ENCODE results near the gene SLC34A2.
"Not testable (repeated sequence)": the region's sequence is repeated elsewhere in the genome, so short reads cannot be mapped to it uniquely, and the experiment has no call there.

SLC34A2 gene

DNA sequence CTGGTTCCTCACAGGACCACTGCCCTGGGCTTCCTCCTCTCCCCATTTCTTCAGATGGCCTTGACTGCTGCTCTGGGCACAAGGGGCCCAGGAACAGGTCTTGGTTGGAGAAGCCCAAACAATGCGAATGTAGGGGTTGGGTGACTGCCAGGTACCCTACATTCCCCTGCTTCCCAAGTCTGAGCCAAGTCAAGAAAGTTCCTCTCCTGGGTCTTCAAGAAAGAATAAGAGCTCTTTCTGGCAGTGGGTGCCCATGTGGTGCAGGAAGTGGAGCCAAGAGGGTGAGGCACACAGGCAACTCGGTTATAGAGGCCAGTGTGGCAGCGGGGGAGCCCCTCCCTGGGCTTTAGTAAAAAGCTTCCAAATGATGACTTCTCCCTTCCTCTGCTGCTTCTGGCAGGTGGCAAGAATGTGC lies 2.7 kb downstream of the SLC34A2 start:
- FAIRE-seq, result no peak
- no peak for DNase-seq (ENCODE audit: insufficient read length, low spot score)

DNA sequence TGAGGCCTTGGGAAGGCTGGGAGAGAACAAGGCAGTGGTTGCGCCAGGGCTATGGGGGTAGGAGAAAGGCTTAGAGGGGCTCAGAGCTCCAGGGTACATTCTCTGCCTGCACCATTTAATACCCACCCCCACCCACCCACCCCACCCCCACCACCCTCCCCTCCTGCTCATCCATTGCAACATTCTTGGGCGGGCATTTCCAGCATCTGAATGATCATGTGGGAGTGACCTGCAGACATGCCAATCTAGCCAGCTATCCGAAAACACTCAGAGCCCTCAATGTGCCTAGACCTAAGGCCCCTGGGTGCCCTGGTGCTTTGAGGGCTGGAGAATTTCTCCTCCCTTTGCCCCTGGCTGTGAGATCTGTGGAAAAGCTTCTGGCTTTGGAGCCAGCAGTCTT lies 3.1 kb downstream of the SLC34A2 start:
- FAIRE-seq (no peak), DNase-seq (ENCODE audit: insufficient read length, low spot score) (no peak)

DNA sequence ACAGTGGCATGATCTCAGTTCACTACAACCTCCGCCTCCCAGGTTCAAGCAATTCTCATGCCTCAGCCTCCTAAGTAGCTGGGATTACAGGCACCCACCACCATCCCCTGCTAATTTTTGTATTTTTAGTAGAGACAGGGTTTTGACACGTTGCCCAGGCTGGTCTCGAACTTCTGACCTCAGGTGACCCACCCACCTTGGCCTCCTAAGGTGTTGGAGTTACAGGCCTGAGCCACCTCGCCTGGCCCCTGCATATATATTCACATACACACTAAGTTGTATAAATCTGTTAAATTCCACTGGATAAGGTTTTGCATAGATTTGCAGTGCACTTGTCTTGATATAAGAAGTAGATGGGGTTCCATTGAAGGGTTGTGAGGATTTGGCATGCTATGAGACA lies 5.8 kb downstream of the SLC34A2 start:
- DNase-seq (ENCODE audit: insufficient read length, low spot score); FAIRE-seq: not testable (repeated sequence)

DNA sequence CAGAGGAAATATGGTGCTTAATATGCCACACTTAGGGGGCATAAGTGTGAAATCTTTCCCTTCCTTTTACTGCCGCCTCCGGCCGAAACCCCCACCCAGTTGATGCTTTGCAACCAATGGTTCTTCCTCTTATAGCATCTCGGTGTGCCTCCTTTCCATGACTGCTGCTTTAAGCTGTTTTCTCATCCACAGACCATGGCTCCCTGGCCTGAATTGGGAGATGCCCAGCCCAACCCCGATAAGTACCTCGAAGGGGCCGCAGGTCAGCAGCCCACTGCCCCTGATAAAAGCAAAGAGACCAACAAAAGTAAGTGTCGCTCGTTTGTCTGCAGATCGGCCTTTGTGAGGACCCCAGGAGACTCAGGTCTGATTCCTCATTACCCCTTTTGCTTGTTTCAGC lies 6.7 kb downstream of the SLC34A2 start:
- DNase-seq (ENCODE audit: insufficient read length, low spot score), result no peak
- no peak for FAIRE-seq

DNA sequence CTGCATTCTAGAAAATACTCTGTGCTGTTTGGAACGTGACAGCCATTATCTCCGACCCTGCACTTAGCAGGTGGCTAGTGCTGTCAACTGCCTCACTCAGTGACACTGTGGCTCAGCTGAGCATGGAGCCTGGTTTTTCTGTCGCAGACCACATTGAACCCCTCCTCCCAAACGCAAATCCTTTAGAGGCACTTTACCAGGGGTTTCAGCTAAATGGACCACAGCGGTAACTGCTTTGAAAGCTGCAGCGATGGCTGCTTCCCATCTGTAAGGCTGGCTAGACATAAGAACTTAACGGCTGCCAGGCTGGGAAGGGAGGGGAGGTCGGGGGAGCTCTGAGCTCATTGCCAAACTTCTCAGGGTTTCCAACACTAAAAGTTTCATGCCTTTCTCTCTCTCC lies 8.1 kb downstream of the SLC34A2 start:
- DNase-seq (ENCODE audit: insufficient read length, low spot score) (no peak), FAIRE-seq (no peak)

DNA sequence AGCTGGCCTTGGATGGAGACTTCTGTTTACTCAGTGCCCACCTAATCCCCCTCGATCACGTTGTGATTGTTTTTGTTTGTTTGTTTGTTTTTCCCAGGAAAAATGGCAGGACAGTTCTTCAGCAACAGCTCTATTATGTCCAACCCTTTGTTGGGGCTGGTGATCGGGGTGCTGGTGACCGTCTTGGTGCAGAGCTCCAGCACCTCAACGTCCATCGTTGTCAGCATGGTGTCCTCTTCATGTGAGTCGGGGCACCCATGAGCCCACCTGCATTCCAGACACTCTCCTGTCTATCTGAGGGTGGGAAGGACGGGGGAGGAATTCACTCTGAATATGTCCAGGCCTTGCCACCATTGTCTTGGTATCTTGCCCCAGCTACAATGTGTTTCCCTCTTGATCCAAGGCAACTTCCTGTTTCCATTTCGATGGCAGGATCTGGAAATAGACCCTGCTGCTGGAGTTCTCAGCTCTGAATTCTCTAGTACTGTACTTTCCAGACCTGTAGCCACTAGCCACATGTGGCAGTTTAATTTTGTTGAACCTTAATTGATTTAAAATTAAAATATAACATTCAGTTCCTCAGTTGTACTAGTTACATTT lies 10.5 kb downstream of the SLC34A2 start:
- FAIRE-seq (no peak), DNase-seq (ENCODE audit: insufficient read length, low spot score) (no peak)

DNA sequence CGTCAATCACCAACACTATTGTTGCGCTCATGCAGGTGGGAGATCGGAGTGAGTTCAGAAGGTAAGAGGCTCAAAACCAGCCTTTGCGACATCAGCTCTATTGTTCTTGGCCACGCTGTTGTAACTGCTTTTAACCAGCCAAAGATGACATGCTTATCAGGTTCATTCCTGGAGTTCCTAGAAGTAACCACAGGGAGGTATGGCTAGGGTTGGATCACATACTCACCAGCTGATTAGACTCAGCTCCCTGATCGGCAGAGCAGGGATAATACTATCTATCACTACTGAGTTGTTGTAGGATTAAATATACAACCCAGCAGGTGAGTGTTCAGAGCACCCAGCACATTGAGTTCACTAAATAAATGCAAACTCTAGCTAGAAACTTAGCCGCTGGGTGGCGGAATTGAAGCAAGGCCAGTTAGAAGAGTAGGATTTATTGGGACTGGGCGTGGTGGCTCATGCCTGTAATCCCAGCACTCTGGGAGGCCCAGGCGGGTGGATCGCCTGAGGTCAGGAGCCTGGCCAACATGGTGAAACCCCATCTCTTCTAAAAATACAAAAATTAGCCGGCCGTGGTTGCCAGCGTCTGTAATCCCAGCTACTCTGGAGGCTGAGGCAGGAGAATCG lies 12.4 kb downstream of the SLC34A2 start:
- FAIRE-seq (no peak), DNase-seq (ENCODE audit: insufficient read length, low spot score) (no peak)

DNA sequence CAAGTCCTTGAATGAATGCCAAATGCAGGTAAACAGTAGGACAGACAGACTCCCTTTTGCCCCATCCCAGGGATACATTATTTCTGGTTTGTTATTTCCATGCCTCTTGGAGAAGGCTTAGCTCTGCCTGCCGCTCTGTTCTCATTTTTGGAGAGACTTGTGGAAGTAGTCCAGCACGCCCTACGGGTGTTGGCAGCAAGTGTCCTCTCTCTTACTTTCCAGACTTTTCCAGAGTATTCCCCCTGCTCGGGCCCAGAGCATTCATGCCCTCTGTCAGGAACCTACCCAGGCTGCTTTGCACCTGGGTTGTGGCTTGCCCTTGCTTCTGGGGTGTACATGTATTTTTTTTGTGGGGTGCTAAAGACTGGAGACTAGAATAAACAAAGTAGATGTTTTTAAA lies 15.3 kb downstream of the SLC34A2 start:
- DNase-seq (ENCODE audit: insufficient read length, low spot score) (no peak), FAIRE-seq (no peak)

DNA sequence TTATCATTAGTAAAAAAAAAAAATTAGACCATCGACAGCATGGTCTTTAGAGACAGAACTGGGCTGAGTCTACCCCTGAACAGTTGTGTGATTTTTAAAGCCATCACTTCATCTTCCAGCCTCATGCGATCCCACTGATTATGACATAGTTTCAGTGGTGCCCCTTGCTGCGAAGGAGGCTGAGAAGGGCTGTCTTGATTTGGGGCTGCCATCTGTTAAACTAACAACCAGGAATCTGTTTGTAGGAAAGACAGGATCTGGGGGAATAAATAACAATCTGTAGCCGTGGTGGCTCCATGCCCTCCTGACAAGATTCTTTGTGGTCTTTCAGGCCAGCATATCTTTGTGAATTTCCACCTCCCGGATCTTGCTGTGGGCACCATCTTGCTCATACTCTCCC lies 17.1 kb downstream of the SLC34A2 start:
- no peak for FAIRE-seq
- no peak for DNase-seq (ENCODE audit: insufficient read length, low spot score)

DNA sequence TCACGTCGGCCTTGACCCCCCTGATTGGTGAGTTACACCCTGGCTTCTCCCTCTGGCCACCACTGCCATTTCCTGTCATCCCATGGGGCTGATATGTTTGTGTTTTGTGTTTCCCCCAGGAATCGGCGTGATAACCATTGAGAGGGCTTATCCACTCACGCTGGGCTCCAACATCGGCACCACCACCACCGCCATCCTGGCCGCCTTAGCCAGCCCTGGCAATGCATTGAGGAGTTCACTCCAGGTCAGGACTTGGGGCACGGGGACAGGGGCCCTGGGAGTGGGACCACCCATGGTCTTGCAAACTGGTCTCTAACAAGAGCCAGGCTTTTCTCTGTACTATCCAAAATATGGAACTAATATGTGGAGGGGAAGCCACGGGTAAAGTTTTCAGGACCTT lies 18.7 kb downstream of the SLC34A2 start:
- no peak for DNase-seq (ENCODE audit: insufficient read length, low spot score)
- FAIRE-seq, result no peak

DNA sequence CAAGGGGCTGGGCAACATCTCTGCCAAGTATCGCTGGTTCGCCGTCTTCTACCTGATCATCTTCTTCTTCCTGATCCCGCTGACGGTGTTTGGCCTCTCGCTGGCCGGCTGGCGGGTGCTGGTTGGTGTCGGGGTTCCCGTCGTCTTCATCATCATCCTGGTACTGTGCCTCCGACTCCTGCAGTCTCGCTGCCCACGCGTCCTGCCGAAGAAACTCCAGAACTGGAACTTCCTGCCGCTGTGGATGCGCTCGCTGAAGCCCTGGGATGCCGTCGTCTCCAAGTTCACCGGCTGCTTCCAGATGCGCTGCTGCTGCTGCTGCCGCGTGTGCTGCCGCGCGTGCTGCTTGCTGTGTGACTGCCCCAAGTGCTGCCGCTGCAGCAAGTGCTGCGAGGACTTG lies 20.6 kb downstream of the SLC34A2 start:
- no peak for FAIRE-seq
- DNase-seq (ENCODE audit: insufficient read length, low spot score), result no peak

DNA sequence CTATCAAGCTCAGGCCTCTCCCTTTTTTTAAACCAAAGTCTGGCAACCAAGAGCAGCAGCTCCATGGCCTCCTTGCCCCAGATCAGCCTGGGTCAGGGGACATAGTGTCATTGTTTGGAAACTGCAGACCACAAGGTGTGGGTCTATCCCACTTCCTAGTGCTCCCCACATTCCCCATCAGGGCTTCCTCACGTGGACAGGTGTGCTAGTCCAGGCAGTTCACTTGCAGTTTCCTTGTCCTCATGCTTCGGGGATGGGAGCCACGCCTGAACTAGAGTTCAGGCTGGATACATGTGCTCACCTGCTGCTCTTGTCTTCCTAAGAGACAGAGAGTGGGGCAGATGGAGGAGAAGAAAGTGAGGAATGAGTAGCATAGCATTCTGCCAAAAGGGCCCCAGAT lies 21.5 kb downstream of the SLC34A2 start:
- DNase-seq (ENCODE audit: insufficient read length, low spot score), result no peak
- FAIRE-seq, result no peak

DNA sequence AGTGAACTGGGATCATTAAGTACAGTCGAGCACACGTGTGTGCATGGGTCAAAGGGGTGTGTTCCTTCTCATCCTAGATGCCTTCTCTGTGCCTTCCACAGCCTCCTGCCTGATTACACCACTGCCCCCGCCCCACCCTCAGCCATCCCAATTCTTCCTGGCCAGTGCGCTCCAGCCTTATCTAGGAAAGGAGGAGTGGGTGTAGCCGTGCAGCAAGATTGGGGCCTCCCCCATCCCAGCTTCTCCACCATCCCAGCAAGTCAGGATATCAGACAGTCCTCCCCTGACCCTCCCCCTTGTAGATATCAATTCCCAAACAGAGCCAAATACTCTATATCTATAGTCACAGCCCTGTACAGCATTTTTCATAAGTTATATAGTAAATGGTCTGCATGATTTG lies 22.3 kb downstream of the SLC34A2 start:
- FAIRE-seq (no peak), DNase-seq (ENCODE audit: insufficient read length, low spot score) (no peak)

DNA sequence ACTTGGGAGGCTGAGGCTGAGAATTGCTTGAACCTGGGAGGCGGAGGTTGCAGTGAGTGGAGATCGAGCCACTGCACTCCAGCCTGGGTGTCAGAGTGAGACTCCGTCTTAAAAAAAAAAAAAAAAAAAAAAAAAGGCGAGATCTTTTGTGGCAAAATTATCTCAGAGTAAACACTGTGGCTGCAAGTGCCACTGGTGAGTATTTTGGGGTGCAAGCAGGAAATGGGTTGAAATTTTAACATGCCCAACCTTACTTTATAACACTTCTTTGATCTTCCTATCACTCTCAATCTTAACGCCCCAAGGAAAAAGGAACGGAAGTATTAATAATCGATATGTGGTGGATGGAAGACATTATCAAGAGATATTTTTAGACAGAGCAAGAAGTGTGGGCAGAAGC lies 32.1 kb downstream of the SLC34A2 start:
- no peak for FAIRE-seq
- DNase-seq (ENCODE audit: insufficient read length, low spot score), result no peak

DNA sequence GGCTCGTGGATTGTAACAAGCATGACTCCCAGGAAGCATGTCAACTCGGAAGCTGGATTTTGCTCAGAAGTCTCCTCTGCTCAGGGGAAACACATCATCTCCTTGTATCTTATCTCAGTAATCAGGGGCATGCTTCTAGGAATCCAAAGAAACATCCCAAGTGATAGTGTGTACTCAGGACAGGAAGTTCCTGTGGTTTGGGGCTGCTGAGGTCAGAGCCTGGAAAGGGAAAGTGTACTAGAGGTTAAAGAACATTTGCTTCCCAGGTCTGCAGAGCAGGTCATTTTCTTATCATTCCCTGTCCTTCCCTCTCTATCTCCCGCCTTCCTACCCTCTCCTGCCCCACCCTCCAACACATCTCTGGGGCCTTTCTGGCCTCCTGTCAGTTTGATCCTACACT lies 38.8 kb downstream of the SLC34A2 start:
- no peak for FAIRE-seq
- no peak for DNase-seq (ENCODE audit: insufficient read length, low spot score)

DNA sequence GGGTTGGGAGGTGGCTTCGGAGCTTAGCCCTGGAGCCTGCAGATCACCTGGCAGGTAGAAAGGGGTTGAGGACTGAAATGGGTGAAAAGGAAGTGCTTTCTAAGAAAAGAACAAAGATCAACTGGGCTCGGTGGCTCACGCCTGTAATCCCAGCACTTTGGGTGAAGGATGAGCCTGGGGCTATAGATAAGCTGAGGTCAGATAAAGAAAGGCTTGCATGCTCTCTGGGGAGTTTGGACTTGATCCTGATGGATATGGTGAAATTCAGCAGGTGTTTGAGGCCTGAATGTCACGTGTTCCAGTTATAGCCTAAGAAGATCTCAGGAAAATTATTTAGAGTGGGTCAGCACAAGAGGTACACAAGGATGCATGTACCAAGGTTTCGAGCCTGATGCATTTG lies 40.8 kb downstream of the SLC34A2 start:
- FAIRE-seq, result no peak
- DNase-seq (ENCODE audit: insufficient read length, low spot score), result no peak

DNA sequence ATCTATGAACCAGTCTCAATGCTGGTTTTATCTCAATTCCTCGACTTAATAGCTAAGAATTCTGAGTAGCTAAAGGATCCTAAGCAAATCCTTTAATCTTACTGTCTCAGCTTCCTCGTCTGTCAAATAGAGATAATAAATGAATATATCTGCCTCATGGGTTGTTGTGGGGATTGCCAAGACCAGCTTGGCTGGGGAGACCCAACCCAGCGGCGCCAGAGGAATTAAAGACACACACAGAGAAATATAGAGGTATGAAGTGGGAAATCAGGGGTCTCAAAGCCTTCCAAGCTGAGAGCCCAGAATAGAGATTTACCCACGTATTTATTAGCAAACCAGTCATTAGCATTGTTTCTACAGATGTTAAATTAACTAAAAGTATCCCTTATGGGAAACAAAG lies 41.9 kb downstream of the SLC34A2 start:
- DNase-seq (ENCODE audit: insufficient read length, low spot score) (no peak), FAIRE-seq (no peak)

DNA sequence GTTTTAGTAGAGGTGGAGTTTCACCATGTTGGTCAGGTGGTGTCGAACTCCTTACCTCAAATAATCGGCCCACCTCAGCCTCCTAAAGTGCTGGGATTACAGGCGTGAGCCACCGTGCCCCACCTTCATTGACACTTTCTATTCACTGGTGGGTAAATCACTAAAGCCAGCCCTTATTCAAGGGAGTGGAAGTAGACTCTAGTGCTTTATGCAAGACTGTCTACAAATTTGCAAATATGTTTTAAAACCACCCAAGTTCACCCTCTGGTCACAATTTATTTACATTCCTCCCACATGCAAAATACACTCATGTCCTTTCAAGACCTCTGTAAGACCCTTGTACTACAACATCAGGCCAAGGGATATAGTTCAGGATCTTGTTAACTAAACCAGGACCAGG lies 45.0 kb downstream of the SLC34A2 start:
- FAIRE-seq (no peak), DNase-seq (ENCODE audit: insufficient read length, low spot score) (no peak)

DNA sequence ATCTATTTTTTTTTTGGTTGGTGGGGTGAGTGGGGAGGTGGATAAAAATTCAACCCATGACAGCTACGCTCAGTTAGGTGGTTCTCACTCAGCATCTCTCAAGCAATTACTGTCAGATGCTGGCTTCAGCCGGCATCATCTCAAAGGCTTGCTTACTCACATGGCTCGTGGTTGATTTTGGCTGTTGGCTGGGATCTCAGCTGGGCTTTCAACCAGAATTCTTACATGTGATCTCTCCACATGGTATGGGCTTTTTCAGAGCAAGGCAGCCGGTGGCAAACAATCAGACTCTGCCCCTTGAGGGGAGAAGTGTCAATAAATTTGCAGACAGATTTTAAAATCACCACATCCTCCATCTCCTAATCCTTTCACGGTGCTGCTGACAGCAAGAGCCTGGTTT lies 47.2 kb downstream of the SLC34A2 start:
- DNase-seq (ENCODE audit: insufficient read length, low spot score) (no peak), FAIRE-seq (no peak)

DNA sequence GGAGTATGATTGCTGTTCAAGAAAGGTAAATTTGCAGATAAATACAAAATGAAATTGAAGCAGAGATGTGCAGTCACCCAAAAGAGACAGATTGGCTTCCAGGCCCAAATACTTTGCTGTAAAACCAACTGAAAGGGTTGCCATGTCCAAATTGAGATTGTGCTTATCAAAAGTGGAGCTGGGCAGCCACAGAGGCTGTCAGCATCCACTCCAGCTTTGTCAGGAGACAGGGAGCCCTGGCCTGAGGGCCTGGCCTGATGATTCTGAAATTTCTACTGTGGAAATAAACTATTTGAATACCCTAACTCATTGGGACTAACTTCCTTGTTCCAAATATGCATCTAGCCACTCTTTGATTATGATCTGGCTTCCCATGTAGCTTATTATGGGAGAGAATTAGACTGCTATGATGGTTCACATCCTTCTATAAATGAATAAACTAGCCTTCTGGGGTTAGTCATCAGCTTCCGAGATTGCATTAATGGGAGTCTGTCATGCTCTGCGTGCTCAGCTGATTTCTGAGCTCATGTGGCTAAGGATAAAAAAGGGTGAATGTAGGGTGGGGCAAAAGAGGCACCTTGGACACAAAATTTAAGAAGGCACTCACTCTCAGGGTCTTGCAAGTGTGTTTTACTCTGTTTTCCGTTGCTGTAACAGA lies 48.2 kb downstream of the SLC34A2 start:
- FAIRE-seq (no peak), DNase-seq (ENCODE audit: insufficient read length, low spot score) (no peak)

DNA sequence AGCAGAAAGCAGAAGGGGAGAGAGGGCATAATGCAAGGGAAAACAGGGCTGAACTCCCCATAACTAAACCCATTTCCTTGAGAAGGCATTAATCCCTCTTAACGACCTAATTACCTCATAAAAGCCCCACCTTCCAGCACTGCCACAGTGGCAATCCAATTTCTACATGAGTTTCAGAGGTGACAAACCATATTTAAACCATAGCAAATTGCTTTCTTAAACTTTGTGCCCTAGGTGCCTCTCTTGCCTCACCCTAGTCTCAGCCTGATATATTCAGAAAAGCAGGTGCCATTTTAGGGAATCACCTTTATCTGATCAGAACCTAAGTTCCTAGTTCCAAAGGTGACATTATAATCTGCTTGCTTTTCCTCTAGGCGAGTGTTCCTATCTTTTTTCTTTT lies 48.9 kb downstream of the SLC34A2 start:
- FAIRE-seq, result no peak
- DNase-seq (ENCODE audit: insufficient read length, low spot score), result no peak

DNA sequence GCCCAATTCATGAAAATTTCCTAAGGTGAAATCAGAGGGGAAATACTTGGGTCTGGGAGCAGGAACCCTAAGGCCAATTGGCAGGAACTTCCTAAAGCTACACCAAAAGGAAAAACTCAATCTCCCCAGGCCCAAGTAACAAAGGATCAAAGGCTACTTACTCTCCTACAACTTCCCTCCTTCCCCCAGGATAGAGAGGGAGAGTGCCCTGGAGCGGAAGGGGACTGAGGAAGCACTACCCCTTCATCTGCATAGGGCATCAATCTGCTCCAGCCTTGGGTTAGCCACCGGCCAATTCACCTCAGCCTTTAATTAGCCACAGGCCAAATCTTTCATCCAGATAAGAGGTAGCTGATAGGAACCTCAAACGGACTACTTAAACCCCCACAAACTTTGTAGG lies 55.0 kb downstream of the SLC34A2 start:
- no peak for FAIRE-seq
- DNase-seq (ENCODE audit: insufficient read length, low spot score), result no peak

DNA sequence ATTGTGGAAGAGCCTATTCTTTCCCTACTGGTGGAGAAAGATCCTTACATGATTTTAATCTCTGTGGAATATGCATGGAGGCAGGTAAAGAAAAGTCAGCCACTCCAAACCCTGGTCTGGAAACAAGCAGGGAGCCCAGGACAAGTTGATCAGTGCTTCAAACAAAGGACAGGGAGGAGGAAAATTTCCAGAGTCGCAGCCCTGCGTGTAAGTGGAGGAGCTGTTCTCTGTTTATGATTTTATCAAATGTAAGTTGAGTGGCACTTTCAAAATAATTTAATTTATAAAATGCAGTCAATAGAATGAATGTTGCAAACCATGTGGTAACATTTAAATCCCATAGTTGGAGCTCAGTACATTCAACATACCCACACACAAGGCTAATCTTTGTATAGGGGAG lies 57.0 kb downstream of the SLC34A2 start:
- FAIRE-seq, result no peak
- DNase-seq (ENCODE audit: insufficient read length, low spot score), result no peak
